Mucosa of rectum (tissue), 2 donors: ENCODE measurements around the gene SLC16A1.
"Not testable (repeated sequence)": the region's sequence is repeated elsewhere in the genome, so short reads cannot be mapped to it uniquely, and the experiment has no call there.

ENCODE experiments used
- H3K27ac ChIP-seq, 2 donors: one replicate each; pipeline ENCODE4 v1.7.0; 2013; ENCODE audit warnings: inconsistent platforms in 2 of 2, low read depth in 2 of 2, low read length in 2 of 2
- H3K27me3 ChIP-seq, 2 donors: one replicate each; pipeline ENCODE4 v1.7.0; 2013; ENCODE audit warnings: low read length in 2 of 2; ENCODE audit not compliant: control insufficient read depth in 2 of 2, insufficient read depth in 2 of 2
- H3K36me3 ChIP-seq, 2 donors: one replicate each; pipeline ENCODE4 v1.7.0; 2013; ENCODE audit warnings: low read length in 2 of 2; ENCODE audit not compliant: control insufficient read depth in 2 of 2, insufficient read depth in 2 of 2
- H3K4me1 ChIP-seq, 2 donors: one replicate each; pipeline ENCODE4 v1.7.0; 2013; ENCODE audit warnings: low read length in 2 of 2, mild to moderate bottlenecking in 1 of 2; ENCODE audit not compliant: control insufficient read depth in 2 of 2, insufficient read depth in 2 of 2
- H3K4me3 ChIP-seq, 2 donors: one replicate each; pipeline ENCODE4 v1.7.0; 2013; ENCODE audit warnings: low read length in 2 of 2
- H3K9ac ChIP-seq, 2 donors: one replicate each; pipeline ENCODE4 v1.7.0; 2013; ENCODE audit warnings: low read length in 2 of 2, low read depth in 1 of 2, mild to moderate bottlenecking in 1 of 2
- H3K9me3 ChIP-seq, 2 donors: one replicate each; pipeline ENCODE4 v1.7.0; 2013; ENCODE audit warnings: low read length in 2 of 2; ENCODE audit not compliant: control insufficient read depth in 2 of 2
- donor health status: healthy.
- donor health status: Normal muscosa, but diverticular disease.

Gene SLC16A1

GRCh38 chr1:112905395-112906149 lies 50.4 kb downstream of the SLC16A1 start:
- Histone ChIP-seq H3K9ac (peak overlapping the region; percentile 34 to 38), H3K9me3 (no peaks in the 10 kb centered on the region), H3K4me1 (peaks cover 13 to 27% of the 10 kb centered on the region in 2 donors), H3K27ac (peak overlapping the region; percentile 81 to 88), H3K4me3 (peak overlapping the region; percentile 19 to 29), H3K27me3 (no peaks in the 10 kb centered on the region), H3K36me3 (no peaks in the 10 kb centered on the region)

- Histone ChIP-seq H3K4me1 (peaks cover 13 to 27% of the 10 kb centered on the region in 2 donors), H3K9me3 (no peaks in the 10 kb centered on the region), H3K27me3 (no peaks in the 10 kb centered on the region), H3K9ac (no peak overlapping the region), H3K27ac (peak overlapping the region; percentile 81 to 88), H3K36me3 (no peaks in the 10 kb centered on the region), H3K4me3 (no peak overlapping the region)
Observed at GRCh38 chr1:112904831-112905261, 51.1 kb downstream of the SLC16A1 start.

DNA sequence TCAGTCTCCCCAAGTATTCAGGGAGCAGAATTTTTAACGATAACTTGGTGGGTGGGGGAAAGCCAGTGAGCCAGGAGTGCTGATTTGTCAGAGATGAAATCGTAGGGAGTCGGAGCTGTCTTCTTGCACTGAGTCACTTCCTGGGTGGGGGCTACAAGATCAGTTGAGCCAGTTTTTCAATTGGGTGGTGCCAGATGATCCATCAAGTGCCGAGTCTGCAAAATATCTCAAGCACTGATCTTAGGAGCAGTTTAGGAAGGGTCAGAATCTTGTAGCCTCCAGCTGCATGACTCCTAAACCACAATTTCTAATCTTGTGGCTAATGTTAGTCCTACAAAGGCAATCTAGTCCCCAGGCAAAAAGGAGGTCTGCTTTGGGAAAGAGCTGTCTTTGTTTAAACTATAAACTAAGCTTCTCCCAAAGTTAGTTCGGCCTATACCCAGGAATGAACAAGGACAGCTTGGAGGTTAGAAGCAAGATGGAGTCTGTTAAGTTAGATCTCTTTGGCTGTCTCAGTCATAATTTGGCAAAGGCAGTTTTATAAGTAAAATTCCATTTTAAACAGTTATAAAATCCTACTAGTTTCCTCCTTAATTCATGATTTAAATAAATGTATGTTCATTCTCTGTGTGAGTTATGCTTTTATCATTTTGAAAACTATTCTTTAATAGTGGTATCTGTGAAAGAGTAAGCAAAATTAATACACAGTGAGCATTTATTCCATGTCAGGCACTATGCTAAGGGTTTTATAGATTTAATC lies 51.7 kb downstream of the SLC16A1 start:
- Histone ChIP-seq H3K27me3 (no peaks in the 10 kb centered on the region), H3K36me3 (no peaks in the 10 kb centered on the region), H3K9me3 (no peaks in the 10 kb centered on the region), H3K4me3 (no peak overlapping the region), H3K9ac (no peak overlapping the region), H3K4me1 (peaks cover 13 to 27% of the 10 kb centered on the region in 2 donors), H3K27ac (peak overlapping the region; percentile 67 to 81)

DNA sequence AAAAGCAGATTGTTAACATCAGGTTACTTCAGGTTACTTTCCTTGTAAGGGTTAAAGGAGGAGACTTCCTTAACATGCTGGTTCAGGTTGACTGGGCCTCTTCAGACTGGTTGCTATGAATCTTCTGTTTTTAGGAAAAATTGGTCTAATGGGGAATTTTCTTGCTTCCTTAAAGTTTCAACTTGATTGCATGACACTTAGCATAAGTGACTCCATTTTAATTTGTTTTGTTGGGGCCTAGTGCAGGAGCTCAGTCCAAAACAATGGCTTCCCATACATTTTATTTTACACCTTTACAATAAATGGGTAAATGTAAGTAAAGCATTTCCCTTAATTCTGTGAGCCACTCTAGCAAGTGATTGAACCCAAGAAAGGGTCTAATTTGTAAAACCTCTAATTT lies 53.8 kb downstream of the SLC16A1 start:
- Histone ChIP-seq H3K4me1 (peaks cover 13 to 27% of the 10 kb centered on the region in 2 donors), H3K27me3 (no peaks in the 10 kb centered on the region), H3K9ac (no peak overlapping the region), H3K36me3 (no peaks in the 10 kb centered on the region), H3K4me3 (no peak overlapping the region), H3K9me3 (no peaks in the 10 kb centered on the region), H3K27ac (no peak overlapping the region)

GRCh38 chr1:112901387-112901786 lies 54.6 kb downstream of the SLC16A1 start:
- Histone ChIP-seq H3K36me3 (no peaks in the 10 kb centered on the region), H3K9me3 (no peaks in the 10 kb centered on the region), H3K4me3 (no peak overlapping the region), H3K27ac (no peak overlapping the region), H3K27me3 (no peaks in the 10 kb centered on the region), H3K9ac (no peak overlapping the region), H3K4me1 (peaks cover 13 to 24% of the 10 kb centered on the region in 2 donors)

GRCh38 chr1:112896783-112897182 lies 59.2 kb downstream of the SLC16A1 start:
- H3K27me3 ChIP-seq = no peaks in the 10 kb centered on the region
- H3K4me1 ChIP-seq = no peaks in the 10 kb centered on the region
- no peak overlapping the region for H3K4me3 ChIP-seq
- H3K9me3 ChIP-seq = peaks cover 3 to 4% of the 10 kb centered on the region in 2 donors
- H3K27ac ChIP-seq = no peak overlapping the region
- no peaks in the 10 kb centered on the region for H3K36me3 ChIP-seq
- no peak overlapping the region for H3K9ac ChIP-seq

GRCh38 chr1:112894561-112895011 lies 61.4 kb downstream of the SLC16A1 start:
- H3K9ac ChIP-seq = no peak overlapping the region
- no peak overlapping the region for H3K27ac ChIP-seq
- no peak overlapping the region for H3K4me3 ChIP-seq
- no peaks in the 10 kb centered on the region for H3K27me3 ChIP-seq
- no peaks in the 10 kb centered on the region for H3K4me1 ChIP-seq
- no peaks in the 10 kb centered on the region for H3K36me3 ChIP-seq
- peaks cover 3 to 4% of the 10 kb centered on the region in 2 donors for H3K9me3 ChIP-seq

- H3K9me3 ChIP-seq = peaks cover 3 to 4% of the 10 kb centered on the region in 2 donors
- H3K36me3 ChIP-seq = no peaks in the 10 kb centered on the region
- H3K9ac ChIP-seq = no peak overlapping the region
- no peak overlapping the region for H3K4me3 ChIP-seq
- no peaks in the 10 kb centered on the region for H3K4me1 ChIP-seq
- H3K27ac ChIP-seq = no peak overlapping the region
- H3K27me3 ChIP-seq = no peaks in the 10 kb centered on the region
Observed at GRCh38 chr1:112894010-112894292, 62.0 kb downstream of the SLC16A1 start.

DNA sequence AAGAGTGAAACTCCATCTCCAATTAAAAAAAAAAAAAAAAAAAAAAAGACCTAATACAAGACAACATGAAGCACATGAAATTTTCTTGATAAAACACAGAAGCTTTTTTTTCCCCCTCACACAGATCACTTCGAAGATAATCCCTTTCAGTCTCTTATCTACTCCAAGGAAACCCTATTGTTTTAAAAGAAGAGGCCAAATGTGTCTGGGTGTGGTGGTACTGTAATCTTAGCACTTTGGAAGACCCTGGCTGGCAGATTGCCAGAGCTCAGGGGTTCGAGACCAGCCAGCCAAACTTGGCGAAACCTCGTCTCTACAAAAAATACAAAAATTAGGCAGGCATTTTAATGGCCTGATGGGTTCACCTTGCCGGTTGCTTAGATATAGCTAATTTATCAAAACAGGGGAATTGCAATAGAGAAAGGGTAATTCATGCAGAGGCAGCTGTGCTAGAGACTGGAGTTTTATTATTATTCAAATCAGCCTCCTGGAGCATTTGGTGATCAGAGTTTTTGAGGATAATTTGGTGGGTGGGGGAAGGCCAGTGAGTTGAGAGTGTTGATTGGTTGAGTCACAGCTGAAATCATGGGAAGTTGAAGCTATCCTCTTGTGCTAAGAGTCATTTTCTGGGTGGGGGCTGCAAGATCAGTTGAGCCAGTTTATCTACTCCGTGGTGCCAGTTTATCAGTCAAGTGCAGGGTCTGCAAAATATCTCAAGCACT lies 62.5 kb downstream of the SLC16A1 start:
- Histone ChIP-seq H3K4me3 (no peak overlapping the region), H3K27me3 (no peaks in the 10 kb centered on the region), H3K9ac (no peak overlapping the region), H3K9me3 (peaks cover 3 to 4% of the 10 kb centered on the region in 2 donors), H3K27ac (no peak overlapping the region), H3K4me1 (no peaks in the 10 kb centered on the region), H3K36me3 (no peaks in the 10 kb centered on the region)

DNA sequence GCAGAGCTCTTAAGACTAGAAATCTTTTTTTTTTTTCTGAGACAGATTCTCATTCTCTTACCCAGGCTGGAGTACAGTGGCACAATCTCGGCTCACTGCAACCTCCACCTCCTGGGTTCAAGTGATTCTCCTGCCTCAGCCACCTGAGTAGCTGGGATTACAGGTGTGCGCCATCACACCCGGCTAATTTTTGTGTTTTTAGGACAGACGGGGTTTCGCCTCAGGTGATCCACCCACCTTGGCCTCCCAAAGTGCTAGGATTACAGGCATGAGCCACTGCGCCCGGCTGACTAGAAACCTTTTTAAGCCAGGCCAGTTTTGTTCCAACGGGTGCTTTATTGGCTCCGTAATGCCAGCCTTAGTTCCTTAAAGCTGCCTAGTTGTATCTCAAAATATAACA lies 66.1 kb downstream of the SLC16A1 start:
- H3K36me3 ChIP-seq, H3K27me3 ChIP-seq, H3K9ac ChIP-seq, H3K4me3 ChIP-seq, H3K27ac ChIP-seq, H3K4me1 ChIP-seq, H3K9me3 ChIP-seq: not testable (repeated sequence)
